Activated CD8-positive, alpha-beta T cell treated with anti-CD3 and anti-CD28 coated beads for 36 hours (primary cell): ENCODE data around the gene ABR. TPM values are rescaled to one million over a fixed set of nuclear protein-coding genes. Genes with fewer than 3 reads are reported as not detected.

Experiments used
- ATAC-seq: fragments of 200-7000 bp; cut with Tn5 transposase; one replicate; pipeline ENCODE4 v1.10.0; 2021; ENCODE audit warnings: mild to moderate bottlenecking, moderate library complexity
- CTCF ChIA-PET: fragments of 350-600 bp; sonication (Branson Sonifier 250); formaldehyde crosslinking; loops from one replicate; lab custom pipeline; 2021; ENCODE audit warnings: antibody characterized with exemption; lab: Charles Lee
- POLR2A ChIA-PET: fragments of 350-600 bp; sonication (Branson Sonifier 250); formaldehyde crosslinking; loops from one replicate; lab custom pipeline; 2021; ENCODE audit warnings: antibody characterized with exemption; lab: Charles Lee
- DNase-seq: peaks from one replicate; pipeline ENCODE4 v3.0.0-alpha.2; 2020
- H3K27ac Mint-ChIP-seq: one replicate; pipeline ENCODE4 v1.8.0; 2021; ENCODE audit warnings: mild to moderate bottlenecking, mixed read lengths
- H3K27me3 Mint-ChIP-seq: one replicate; pipeline ENCODE4 v1.8.0; 2021; ENCODE audit warnings: mixed read lengths
- H3K36me3 Mint-ChIP-seq: one replicate; pipeline ENCODE4 v1.8.0; 2021; ENCODE audit warnings: low read depth, mixed read lengths
- H3K4me1 Mint-ChIP-seq: one replicate; pipeline ENCODE4 v1.8.0; 2021; ENCODE audit warnings: low read depth, mixed read lengths
- H3K4me3 Mint-ChIP-seq: one replicate; pipeline ENCODE4 v1.8.0; 2021; ENCODE audit warnings: mild to moderate bottlenecking, moderate library complexity, mixed read lengths
- H3K9me3 Mint-ChIP-seq: one replicate; pipeline ENCODE4 v1.8.0; 2021; ENCODE audit warnings: mixed read lengths
- intact Hi-C: fragments of 100-400 bp; cut with micrococcal nuclease; formaldehyde crosslinking; loops from one replicate; pipeline ENCODE4 v1.10.0; 2022
- total RNA-seq, 2 experiments: library from RNA; stranded (reverse); gene quantifications; one replicate each; pipeline ENCODE4 v1.2.3, GENCODE V29; 2021
- TF ChIP-seq, protein P1 (sequence below): fragments of 200-600 bp; IDR thresholded peaks from one replicate; pipeline ENCODE4 v1.8.0; 2022; ENCODE audit warnings: antibody characterized with exemption, mild to moderate bottlenecking

Gene ABR
- total RNA-seq, 2 experiments from 2014 or later, result 44.4 to 46.6 TPM

DNA sequence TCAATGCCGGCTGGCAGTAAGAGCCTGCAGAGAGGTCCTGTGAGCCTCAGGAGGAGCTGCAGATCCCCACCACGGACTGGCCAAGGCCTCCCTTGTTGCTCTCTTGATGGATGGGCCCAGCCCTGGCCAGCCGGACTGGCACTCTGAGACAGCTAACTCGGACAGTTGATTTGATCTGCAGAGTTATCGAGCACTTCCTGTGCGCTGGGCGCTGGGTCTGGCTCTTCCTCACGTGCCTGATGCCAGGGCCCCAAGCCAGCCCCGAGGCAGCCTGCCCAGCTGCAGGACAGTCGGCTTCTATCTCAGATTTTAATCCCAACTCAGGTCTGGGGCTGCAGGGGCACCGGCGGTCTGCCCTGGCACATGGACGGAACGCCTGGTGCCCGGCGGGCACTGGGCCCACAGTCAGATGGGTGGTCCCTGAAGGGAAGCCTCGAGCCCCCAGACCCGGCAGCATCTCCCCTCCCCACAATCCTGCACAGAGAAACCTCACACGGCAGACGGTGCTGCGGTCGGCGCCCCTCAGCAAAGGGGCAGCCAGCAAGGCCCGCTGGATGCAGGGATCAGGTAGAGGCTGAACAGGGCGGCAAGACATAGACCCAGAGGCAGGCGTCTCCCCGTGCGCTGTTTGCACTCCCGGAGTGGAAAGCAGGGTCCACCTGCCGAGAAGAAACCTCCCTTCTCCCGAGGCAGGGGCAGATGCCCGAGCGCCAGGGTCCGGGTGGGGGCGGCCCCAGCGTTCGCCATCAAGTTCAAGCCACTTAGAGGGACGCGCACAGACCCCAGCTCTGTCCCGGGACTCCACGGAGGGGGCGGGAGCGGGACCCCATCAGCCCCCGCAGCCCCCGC is 148.9 kb downstream of the ABR start:
- intact Hi-C loops, result no loop called here
- H3K27me3 Mint-ChIP-seq, result no peaks in the 10 kb centered on the region
- no peak overlapping the region for H3K4me3 Mint-ChIP-seq
- TF ChIP-seq, protein P1, sequence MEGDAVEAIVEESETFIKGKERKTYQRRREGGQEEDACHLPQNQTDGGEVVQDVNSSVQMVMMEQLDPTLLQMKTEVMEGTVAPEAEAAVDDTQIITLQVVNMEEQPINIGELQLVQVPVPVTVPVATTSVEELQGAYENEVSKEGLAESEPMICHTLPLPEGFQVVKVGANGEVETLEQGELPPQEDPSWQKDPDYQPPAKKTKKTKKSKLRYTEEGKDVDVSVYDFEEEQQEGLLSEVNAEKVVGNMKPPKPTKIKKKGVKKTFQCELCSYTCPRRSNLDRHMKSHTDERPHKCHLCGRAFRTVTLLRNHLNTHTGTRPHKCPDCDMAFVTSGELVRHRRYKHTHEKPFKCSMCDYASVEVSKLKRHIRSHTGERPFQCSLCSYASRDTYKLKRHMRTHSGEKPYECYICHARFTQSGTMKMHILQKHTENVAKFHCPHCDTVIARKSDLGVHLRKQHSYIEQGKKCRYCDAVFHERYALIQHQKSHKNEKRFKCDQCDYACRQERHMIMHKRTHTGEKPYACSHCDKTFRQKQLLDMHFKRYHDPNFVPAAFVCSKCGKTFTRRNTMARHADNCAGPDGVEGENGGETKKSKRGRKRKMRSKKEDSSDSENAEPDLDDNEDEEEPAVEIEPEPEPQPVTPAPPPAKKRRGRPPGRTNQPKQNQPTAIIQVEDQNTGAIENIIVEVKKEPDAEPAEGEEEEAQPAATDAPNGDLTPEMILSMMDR, result no peak
- ChIA-PET CTCF (no interaction called here), POLR2A (no interaction called here)
- ATAC-seq, result no peak
- no peak overlapping the region for H3K27ac Mint-ChIP-seq
- H3K36me3 Mint-ChIP-seq, result peaks cover 2% of the 10 kb centered on the region
- no peaks in the 10 kb centered on the region for H3K4me1 Mint-ChIP-seq
- no peaks in the 10 kb centered on the region for H3K9me3 Mint-ChIP-seq
- DNase-seq, result no peak

DNA sequence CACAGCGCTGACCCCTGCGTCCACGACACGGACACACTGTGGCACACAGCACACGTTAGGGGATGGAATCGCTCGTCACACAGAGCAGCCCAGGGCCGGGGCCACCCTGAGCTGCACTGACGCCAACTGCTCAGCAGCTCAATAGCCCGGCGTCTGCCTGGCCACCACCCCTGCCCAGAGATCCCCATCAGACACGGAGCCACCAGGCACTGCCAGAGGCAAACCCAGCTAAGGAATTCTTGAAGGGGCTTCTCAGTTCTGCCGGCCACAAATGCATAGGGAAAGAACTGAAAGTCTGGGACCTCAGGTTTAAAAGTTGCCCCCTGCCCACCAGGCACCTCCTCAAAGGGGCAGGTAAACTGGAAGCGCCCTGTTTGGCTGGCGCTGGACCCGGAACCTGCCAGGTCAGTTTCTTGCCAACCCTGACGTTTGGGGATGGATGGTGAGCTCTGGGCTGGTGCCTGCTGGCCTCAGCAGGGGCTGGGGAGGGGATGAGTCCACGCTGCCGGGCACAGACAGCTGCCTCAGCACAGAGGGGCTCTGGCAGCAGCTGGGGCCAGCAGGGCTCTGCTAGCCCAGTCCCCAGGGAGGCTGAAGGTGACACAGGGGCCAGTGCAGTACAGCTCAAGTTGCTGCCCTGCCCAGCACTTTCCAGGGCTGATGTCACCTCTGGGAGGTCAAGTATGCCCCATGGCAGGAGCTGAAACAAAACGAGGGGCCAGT is 149.7 kb downstream of the ABR start:
- Mint-ChIP-seq H3K27me3 (no peaks in the 10 kb centered on the region), H3K9me3 (no peaks in the 10 kb centered on the region), H3K27ac (no peak overlapping the region), H3K36me3 (peaks cover 2% of the 10 kb centered on the region), H3K4me1 (no peaks in the 10 kb centered on the region), H3K4me3 (no peak overlapping the region)
- intact Hi-C loops, result no loop called here
- ATAC-seq (no peak), DNase-seq (no peak)
- ChIA-PET POLR2A (no interaction called here), CTCF (no interaction called here)
- TF ChIP-seq, protein P1, result no peak

DNA sequence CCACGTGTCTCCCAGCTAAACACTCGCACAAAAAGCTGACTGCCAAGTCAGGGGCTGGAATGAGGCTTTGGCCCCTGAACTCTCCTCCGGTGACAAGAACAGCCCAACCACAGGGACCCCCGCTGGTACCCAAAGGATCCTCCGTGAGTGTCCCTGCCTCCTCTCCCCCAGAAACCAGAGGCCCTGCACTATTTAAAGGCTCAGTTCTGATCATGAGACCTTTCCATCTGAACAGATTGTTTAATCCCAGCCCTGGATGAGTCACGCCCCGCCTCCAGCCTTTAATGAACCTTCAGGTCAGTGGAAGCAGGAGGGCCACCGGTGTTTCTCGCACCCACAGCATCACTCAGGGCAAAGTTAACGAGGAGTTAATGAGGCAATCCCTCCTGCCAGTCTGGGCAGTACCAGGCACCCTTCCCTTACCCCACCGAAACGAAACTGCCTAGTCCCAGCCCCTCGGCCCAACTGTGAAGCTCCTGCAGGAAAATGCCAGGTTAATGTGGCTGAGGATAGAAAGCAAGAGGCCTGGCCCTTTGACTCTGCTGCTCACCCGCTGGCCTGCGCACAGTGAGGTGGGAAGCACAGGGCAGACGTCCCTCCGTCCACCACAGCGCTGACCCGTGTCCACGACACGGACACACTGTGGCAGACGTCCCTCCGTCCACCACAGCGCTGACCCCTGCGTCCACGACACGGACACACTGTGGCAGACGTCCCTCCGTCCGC is 150.4 kb downstream of the ABR start:
- DNase-seq (no peak), ATAC-seq (no peak)
- H3K27ac Mint-ChIP-seq, result no peak overlapping the region
- H3K27me3 Mint-ChIP-seq, result no peaks in the 10 kb centered on the region
- TF ChIP-seq, protein P1, result no peak
- H3K4me3 Mint-ChIP-seq, result no peak overlapping the region
- POLR2A ChIA-PET, result no interaction called here
- no peaks in the 10 kb centered on the region for H3K4me1 Mint-ChIP-seq
- intact Hi-C loops, result no loop called here
- CTCF ChIA-PET, result interaction anchor here (1.0 kb wide), 1 partner anchor 27 kb away, joined by 4 read pairs; no protein-coding TSS in a partner anchor
- H3K36me3 Mint-ChIP-seq, result peaks cover 2% of the 10 kb centered on the region
- H3K9me3 Mint-ChIP-seq, result no peaks in the 10 kb centered on the region

GRCh38 chr17:1027044-1027443 is 152.7 kb downstream of the ABR start:
- no peaks in the 10 kb centered on the region for H3K36me3 Mint-ChIP-seq
- no peak overlapping the region for H3K4me3 Mint-ChIP-seq
- DNase-seq (no peak), ATAC-seq (no peak)
- no peaks in the 10 kb centered on the region for H3K9me3 Mint-ChIP-seq
- no peaks in the 10 kb centered on the region for H3K27me3 Mint-ChIP-seq
- CTCF ChIA-PET, result no interaction called here
- no peaks in the 10 kb centered on the region for H3K4me1 Mint-ChIP-seq
- intact Hi-C loops, result no loop called here
- POLR2A ChIA-PET, result no interaction called here
- no peak overlapping the region for H3K27ac Mint-ChIP-seq
- TF ChIP-seq, protein P1, result no peak
